Liver (tissue), 3 donors: ENCODE results near the gene PPP6C.
"Not testable (repeated sequence)": the region's sequence is repeated elsewhere in the genome, so short reads cannot be mapped to it uniquely, and the experiment has no call there.

Source experiments
- CTCF ChIP-seq: fragments of 150-350 bp; IDR thresholded peaks from 2 replicates; pipeline ENCODE4 v1.5.1; 2017; ENCODE audit warnings: improper control_type of control experiment, low read depth, low read length; ENCODE audit not compliant: missing input control
- RAD21 ChIP-seq, 2 donors: IDR thresholded peaks; 2 replicates each; pipeline ENCODE4 v1.6.1; 2016; ENCODE audit warnings: antibody characterized with exemption in 2 of 2, mild to moderate bottlenecking in 2 of 2
- donor health status: healthy.
- donor health status: healthy.

GRCh38 chr9:125195591-125195990 is 6.0 kb upstream of the PPP6C start:
- TF ChIP-seq RAD21 (IDR thresholded peaks at IDR 0.05); CTCF: not testable (repeated sequence)
